ENCODE measurements around the gene L3MBTL4.
"Not testable (repeated sequence)": the region's sequence is repeated elsewhere in the genome, so short reads cannot be mapped to it uniquely, and the experiment has no call there.

The L3MBTL4 gene

GRCh38 chr18:6055711-6056110 is 359.0 kb downstream of the L3MBTL4 start:
- H3K27ac ChIP-seq (ENCODE audit: low read depth, low read length) = no peak overlapping the region
- H3K9ac ChIP-seq (ENCODE audit: low read length in 5 of 5) = no peak overlapping the region
- H3K4me3 ChIP-seq (ENCODE audit: low read depth in 1 of 5, low read length in 5 of 5) = no peak overlapping the region
- H3K4me1 ChIP-seq (ENCODE audit: control insufficient read depth in 5 of 5, insufficient read depth in 5 of 5, low read length in 5 of 5) = peaks cover 0 to 15% (median 6%) of the 10 kb centered on the region in 5 donors
- peaks cover 0 to 2% (median 0%) of the 10 kb centered on the region in 5 donors for H3K9me3 ChIP-seq (ENCODE audit: control insufficient read depth in 5 of 5, low read length in 5 of 5)
- no peaks in the 10 kb centered on the region for H3K27me3 ChIP-seq (ENCODE audit: control insufficient read depth in 5 of 5, insufficient read depth in 4 of 5, low read length in 5 of 5)
- no peaks in the 10 kb centered on the region for H3K36me3 ChIP-seq (ENCODE audit: control insufficient read depth in 5 of 5, insufficient read depth in 5 of 5, low read length in 5 of 5)

- no peaks in the 10 kb centered on the region for H3K27me3 ChIP-seq (ENCODE audit: control insufficient read depth in 5 of 5, insufficient read depth in 4 of 5, low read length in 5 of 5)
- no peak overlapping the region for H3K27ac ChIP-seq (ENCODE audit: low read depth, low read length)
- H3K4me1 ChIP-seq (ENCODE audit: control insufficient read depth in 5 of 5, insufficient read depth in 5 of 5, low read length in 5 of 5) = peaks cover 0 to 15% (median 6%) of the 10 kb centered on the region in 5 donors
- H3K4me3 ChIP-seq (ENCODE audit: low read depth in 1 of 5, low read length in 5 of 5) = no peak overlapping the region
- no peaks in the 10 kb centered on the region for H3K36me3 ChIP-seq (ENCODE audit: control insufficient read depth in 5 of 5, insufficient read depth in 5 of 5, low read length in 5 of 5)
- no peak overlapping the region for H3K9ac ChIP-seq (ENCODE audit: low read length in 5 of 5)
- peaks cover 0 to 2% (median 0%) of the 10 kb centered on the region in 5 donors for H3K9me3 ChIP-seq (ENCODE audit: control insufficient read depth in 5 of 5, low read length in 5 of 5)
Observed at GRCh38 chr18:6054256-6054842, 360.4 kb downstream of the L3MBTL4 start.

GRCh38 chr18:6052449-6052913 is 362.2 kb downstream of the L3MBTL4 start:
- Histone ChIP-seq H3K4me3 (ENCODE audit: low read depth in 1 of 5, low read length in 5 of 5) (no peak overlapping the region), H3K27ac (ENCODE audit: low read depth, low read length) (no peak overlapping the region), H3K4me1 (ENCODE audit: control insufficient read depth in 5 of 5, insufficient read depth in 5 of 5, low read length in 5 of 5) (peaks cover 0 to 15% (median 6%) of the 10 kb centered on the region in 5 donors), H3K9ac (ENCODE audit: low read length in 5 of 5) (no peak overlapping the region), H3K27me3 (ENCODE audit: control insufficient read depth in 5 of 5, insufficient read depth in 4 of 5, low read length in 5 of 5) (no peaks in the 10 kb centered on the region), H3K36me3 (ENCODE audit: control insufficient read depth in 5 of 5, insufficient read depth in 5 of 5, low read length in 5 of 5) (no peaks in the 10 kb centered on the region), H3K9me3 (ENCODE audit: control insufficient read depth in 5 of 5, low read length in 5 of 5) (peaks cover 0 to 3% (median 0%) of the 10 kb centered on the region in 5 donors)

- not testable (repeated sequence) for H3K4me3 ChIP-seq (ENCODE audit: low read depth in 1 of 5, low read length in 5 of 5); H3K27ac ChIP-seq (ENCODE audit: low read depth, low read length); H3K36me3 ChIP-seq (ENCODE audit: control insufficient read depth in 5 of 5, insufficient read depth in 5 of 5, low read length in 5 of 5); H3K27me3 ChIP-seq (ENCODE audit: control insufficient read depth in 5 of 5, insufficient read depth in 4 of 5, low read length in 5 of 5); H3K4me1 ChIP-seq (ENCODE audit: control insufficient read depth in 5 of 5, insufficient read depth in 5 of 5, low read length in 5 of 5); H3K9me3 ChIP-seq (ENCODE audit: control insufficient read depth in 5 of 5, low read length in 5 of 5); H3K9ac ChIP-seq (ENCODE audit: low read length in 5 of 5)
Observed at GRCh38 chr18:6047596-6047995, 367.1 kb downstream of the L3MBTL4 start.

- no peaks in the 10 kb centered on the region for H3K36me3 ChIP-seq (ENCODE audit: control insufficient read depth in 5 of 5, insufficient read depth in 5 of 5, low read length in 5 of 5)
- H3K27ac ChIP-seq (ENCODE audit: low read depth, low read length) = no peak overlapping the region
- H3K4me1 ChIP-seq (ENCODE audit: control insufficient read depth in 5 of 5, insufficient read depth in 5 of 5, low read length in 5 of 5) = no peaks in the 10 kb centered on the region
- H3K4me3 ChIP-seq (ENCODE audit: low read depth in 1 of 5, low read length in 5 of 5) = peak overlapping the region in 1 of 5 donors; percentile 10
- no peak overlapping the region for H3K9ac ChIP-seq (ENCODE audit: low read length in 5 of 5)
- H3K9me3 ChIP-seq (ENCODE audit: control insufficient read depth in 5 of 5, low read length in 5 of 5) = peaks cover 0 to 8% (median 3%) of the 10 kb centered on the region in 5 donors
- H3K27me3 ChIP-seq (ENCODE audit: control insufficient read depth in 5 of 5, insufficient read depth in 4 of 5, low read length in 5 of 5) = no peaks in the 10 kb centered on the region
Observed at GRCh38 chr18:6044773-6045172, 369.9 kb downstream of the L3MBTL4 start.

GRCh38 chr18:6044319-6044718 is 370.4 kb downstream of the L3MBTL4 start:
- Histone ChIP-seq H3K27ac (ENCODE audit: low read depth, low read length) (no peak overlapping the region), H3K9me3 (ENCODE audit: control insufficient read depth in 5 of 5, low read length in 5 of 5) (peaks cover 0 to 8% (median 4%) of the 10 kb centered on the region in 5 donors), H3K4me1 (ENCODE audit: control insufficient read depth in 5 of 5, insufficient read depth in 5 of 5, low read length in 5 of 5) (no peaks in the 10 kb centered on the region), H3K4me3 (ENCODE audit: low read depth in 1 of 5, low read length in 5 of 5) (no peak overlapping the region), H3K27me3 (ENCODE audit: control insufficient read depth in 5 of 5, insufficient read depth in 4 of 5, low read length in 5 of 5) (no peaks in the 10 kb centered on the region), H3K9ac (ENCODE audit: low read length in 5 of 5) (no peak overlapping the region), H3K36me3 (ENCODE audit: control insufficient read depth in 5 of 5, insufficient read depth in 5 of 5, low read length in 5 of 5) (no peaks in the 10 kb centered on the region)

GRCh38 chr18:6039055-6039454 is 375.7 kb downstream of the L3MBTL4 start:
- no peaks in the 10 kb centered on the region for H3K36me3 ChIP-seq (ENCODE audit: control insufficient read depth in 5 of 5, insufficient read depth in 5 of 5, low read length in 5 of 5)
- H3K27me3 ChIP-seq (ENCODE audit: control insufficient read depth in 5 of 5, insufficient read depth in 4 of 5, low read length in 5 of 5) = no peaks in the 10 kb centered on the region
- no peak overlapping the region for H3K4me3 ChIP-seq (ENCODE audit: low read depth in 1 of 5, low read length in 5 of 5)
- H3K27ac ChIP-seq (ENCODE audit: low read depth, low read length) = no peak overlapping the region
- peaks cover 0 to 19% (median 13%) of the 10 kb centered on the region in 5 donors for H3K9me3 ChIP-seq (ENCODE audit: control insufficient read depth in 5 of 5, low read length in 5 of 5)
- no peaks in the 10 kb centered on the region for H3K4me1 ChIP-seq (ENCODE audit: control insufficient read depth in 5 of 5, insufficient read depth in 5 of 5, low read length in 5 of 5)
- no peak overlapping the region for H3K9ac ChIP-seq (ENCODE audit: low read length in 5 of 5)

GRCh38 chr18:6031442-6031841 is 383.3 kb downstream of the L3MBTL4 start:
- no peak overlapping the region for H3K4me3 ChIP-seq (ENCODE audit: low read depth in 1 of 5, low read length in 5 of 5)
- peaks cover 0 to 7% (median 3%) of the 10 kb centered on the region in 5 donors for H3K4me1 ChIP-seq (ENCODE audit: control insufficient read depth in 5 of 5, insufficient read depth in 5 of 5, low read length in 5 of 5)
- no peak overlapping the region for H3K9ac ChIP-seq (ENCODE audit: low read length in 5 of 5)
- no peaks in the 10 kb centered on the region for H3K36me3 ChIP-seq (ENCODE audit: control insufficient read depth in 5 of 5, insufficient read depth in 5 of 5, low read length in 5 of 5)
- no peak overlapping the region for H3K27ac ChIP-seq (ENCODE audit: low read depth, low read length)
- H3K9me3 ChIP-seq (ENCODE audit: control insufficient read depth in 5 of 5, low read length in 5 of 5) = peaks cover 0 to 7% (median 2%) of the 10 kb centered on the region in 5 donors
- H3K27me3 ChIP-seq (ENCODE audit: control insufficient read depth in 5 of 5, insufficient read depth in 4 of 5, low read length in 5 of 5) = no peaks in the 10 kb centered on the region

- peaks cover 0 to 7% (median 3%) of the 10 kb centered on the region in 5 donors for H3K4me1 ChIP-seq (ENCODE audit: control insufficient read depth in 5 of 5, insufficient read depth in 5 of 5, low read length in 5 of 5)
- H3K27me3 ChIP-seq (ENCODE audit: control insufficient read depth in 5 of 5, insufficient read depth in 4 of 5, low read length in 5 of 5) = no peaks in the 10 kb centered on the region
- no peak overlapping the region for H3K27ac ChIP-seq (ENCODE audit: low read depth, low read length)
- no peak overlapping the region for H3K9ac ChIP-seq (ENCODE audit: low read length in 5 of 5)
- peaks cover 0 to 4% (median 2%) of the 10 kb centered on the region in 5 donors for H3K9me3 ChIP-seq (ENCODE audit: control insufficient read depth in 5 of 5, low read length in 5 of 5)
- H3K36me3 ChIP-seq (ENCODE audit: control insufficient read depth in 5 of 5, insufficient read depth in 5 of 5, low read length in 5 of 5) = no peaks in the 10 kb centered on the region
- H3K4me3 ChIP-seq (ENCODE audit: low read depth in 1 of 5, low read length in 5 of 5) = peak overlapping the region in 3 of 5 donors; percentile 28 to 35 (median 29)
Observed at GRCh38 chr18:6031002-6031401, 383.7 kb downstream of the L3MBTL4 start.

GRCh38 chr18:6024745-6025248 is 389.9 kb downstream of the L3MBTL4 start:
- Histone ChIP-seq H3K9me3 (ENCODE audit: control insufficient read depth in 5 of 5, low read length in 5 of 5) (peaks cover 0 to under 1% (median 0%) of the 10 kb centered on the region in 5 donors), H3K36me3 (ENCODE audit: control insufficient read depth in 5 of 5, insufficient read depth in 5 of 5, low read length in 5 of 5) (no peaks in the 10 kb centered on the region), H3K27ac (ENCODE audit: low read depth, low read length) (no peak overlapping the region), H3K27me3 (ENCODE audit: control insufficient read depth in 5 of 5, insufficient read depth in 4 of 5, low read length in 5 of 5) (no peaks in the 10 kb centered on the region), H3K4me1 (ENCODE audit: control insufficient read depth in 5 of 5, insufficient read depth in 5 of 5, low read length in 5 of 5) (peaks cover 0 to 3% (median 0%) of the 10 kb centered on the region in 5 donors), H3K9ac (ENCODE audit: low read length in 5 of 5) (no peak overlapping the region), H3K4me3 (ENCODE audit: low read depth in 1 of 5, low read length in 5 of 5) (no peak overlapping the region)
